Left hindlimb (tissue), 1 donor: ENCODE measurements around the gene TFB2M.

Experiments used
- DNase-seq: peaks from one replicate; pipeline ENCODE4 v3.0.0-alpha.2; 2018

Gene TFB2M

GRCh38 chr1:246550402-246550801, 15.7 kb downstream of the TFB2M start:
- no peak for DNase-seq

- no peak for DNase-seq
Measured at GRCh38 chr1:246549665-246550064, 16.4 kb downstream of the TFB2M start.

- no peak for DNase-seq
Measured at GRCh38 chr1:246544001-246544400, 22.1 kb downstream of the TFB2M start.

DNA sequence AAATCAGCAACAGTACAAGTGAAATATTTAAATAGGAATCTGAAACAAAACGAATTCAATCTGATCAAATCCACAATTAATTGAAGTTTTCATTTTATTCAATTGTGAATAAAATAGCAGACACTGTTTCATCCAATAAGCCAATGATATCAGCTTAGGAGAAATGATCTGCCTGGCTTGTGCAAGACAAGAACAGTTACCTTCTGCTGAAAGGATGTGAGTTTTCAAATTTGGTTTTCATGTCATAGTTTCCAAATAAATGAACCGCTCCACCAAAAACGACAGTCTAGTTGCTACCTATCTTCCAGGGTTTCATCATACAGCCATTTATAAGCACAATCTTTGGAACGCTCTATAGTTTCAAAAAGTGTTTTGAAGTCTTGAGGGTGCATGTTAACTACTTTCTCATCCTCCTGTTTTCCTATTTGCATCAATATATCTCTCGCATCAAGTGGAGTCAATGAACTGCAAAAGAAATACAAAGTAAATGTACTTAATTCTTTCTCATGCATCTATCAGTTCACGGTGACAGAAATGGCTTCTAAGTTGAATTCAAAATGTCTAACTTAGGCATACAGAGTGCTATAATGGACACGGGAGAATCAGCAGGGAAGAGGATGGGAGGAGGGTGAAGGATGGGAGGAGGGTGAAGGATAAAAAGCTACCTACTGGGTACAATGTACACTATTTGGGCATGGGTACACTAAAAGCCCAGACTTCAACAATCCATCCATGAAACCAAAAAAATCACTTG, 25.1 kb downstream of the TFB2M start:
- DNase-seq: no peak

DNA sequence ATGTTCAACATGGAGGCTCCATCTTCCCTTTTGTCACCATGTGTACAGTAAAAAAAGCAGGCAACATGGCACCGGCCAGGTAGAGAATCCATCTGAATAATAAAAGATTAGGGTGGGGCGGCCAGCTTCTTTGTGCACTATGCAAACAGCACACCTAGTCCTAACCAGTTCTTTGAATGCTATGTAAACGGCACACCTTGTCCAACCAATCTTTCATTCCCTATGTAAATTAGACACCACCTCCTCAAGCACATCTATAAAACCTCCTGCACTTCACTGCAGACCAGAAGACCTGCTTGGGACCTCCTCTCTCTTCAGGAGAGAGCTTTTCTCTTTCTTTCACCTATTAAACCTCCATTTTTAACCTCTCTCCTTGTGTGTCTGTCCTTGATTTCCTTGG, 28.2 kb downstream of the TFB2M start:
- DNase-seq: no peak

- DNase-seq: no peak
Measured at GRCh38 chr1:246537441-246537840, 28.6 kb downstream of the TFB2M start.

- no peak for DNase-seq
Measured at GRCh38 chr1:246534114-246534513, 31.9 kb downstream of the TFB2M start.

GRCh38 chr1:246533371-246533905, 32.6 kb downstream of the TFB2M start:
- DNase-seq: no peak

DNA sequence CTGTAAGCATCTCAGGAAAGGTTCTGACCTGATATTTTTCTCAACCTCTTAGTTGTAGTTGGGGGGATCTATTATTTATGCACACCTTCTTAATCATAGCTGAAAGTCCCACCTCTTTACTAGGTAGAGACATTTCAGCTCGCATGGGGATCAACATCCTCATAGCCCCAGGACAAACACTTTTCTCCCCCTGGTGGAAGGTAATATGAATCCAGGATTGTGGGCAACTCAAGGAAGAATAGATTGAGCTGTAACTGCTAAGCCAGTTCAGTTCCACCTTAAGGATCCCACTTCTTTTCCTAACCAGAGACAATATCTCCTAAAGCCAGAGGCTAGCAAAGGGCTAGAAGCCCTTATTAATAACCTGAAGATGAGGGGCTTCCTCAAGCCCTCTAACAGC, 33.5 kb downstream of the TFB2M start:
- no peak for DNase-seq

GRCh38 chr1:246530482-246530881, 35.6 kb downstream of the TFB2M start:
- no peak for DNase-seq

DNA sequence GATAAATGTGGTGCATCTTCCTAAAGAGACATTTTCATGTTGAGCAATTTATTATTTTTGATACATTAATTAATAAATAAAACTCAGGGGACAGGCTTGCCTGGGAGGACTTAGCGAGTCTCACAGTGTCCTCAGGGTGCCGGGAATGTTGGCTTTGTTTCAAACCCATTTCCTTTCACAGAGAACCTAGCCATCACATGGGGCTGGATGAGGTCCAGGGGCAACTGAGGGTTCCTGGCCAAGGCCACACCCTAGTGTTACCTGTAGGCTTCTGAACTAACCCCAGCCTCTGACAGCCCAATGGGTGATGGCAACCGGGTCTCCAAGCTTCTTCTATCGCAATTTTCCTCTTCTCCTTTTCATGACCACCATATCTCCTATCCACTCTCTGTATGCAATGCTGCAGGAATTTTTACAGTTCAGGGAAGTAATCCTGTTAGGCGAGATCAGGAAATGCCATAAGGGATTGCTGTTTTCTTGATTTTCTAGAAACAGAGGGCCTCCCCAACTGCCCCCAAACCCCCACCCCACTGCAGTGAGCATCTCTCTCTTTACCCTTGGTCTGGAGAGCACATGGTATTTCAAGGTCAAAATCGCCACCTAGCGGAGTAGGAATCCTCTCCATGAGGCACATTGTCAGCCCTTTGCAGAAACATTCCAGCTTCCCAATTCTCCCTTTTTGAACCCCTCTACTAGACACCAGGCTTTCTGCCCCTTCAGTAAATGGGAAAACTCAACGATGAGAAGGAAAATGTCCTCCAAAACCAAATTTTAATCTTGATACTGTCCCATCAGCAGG, 36.9 kb downstream of the TFB2M start:
- no peak for DNase-seq

DNA sequence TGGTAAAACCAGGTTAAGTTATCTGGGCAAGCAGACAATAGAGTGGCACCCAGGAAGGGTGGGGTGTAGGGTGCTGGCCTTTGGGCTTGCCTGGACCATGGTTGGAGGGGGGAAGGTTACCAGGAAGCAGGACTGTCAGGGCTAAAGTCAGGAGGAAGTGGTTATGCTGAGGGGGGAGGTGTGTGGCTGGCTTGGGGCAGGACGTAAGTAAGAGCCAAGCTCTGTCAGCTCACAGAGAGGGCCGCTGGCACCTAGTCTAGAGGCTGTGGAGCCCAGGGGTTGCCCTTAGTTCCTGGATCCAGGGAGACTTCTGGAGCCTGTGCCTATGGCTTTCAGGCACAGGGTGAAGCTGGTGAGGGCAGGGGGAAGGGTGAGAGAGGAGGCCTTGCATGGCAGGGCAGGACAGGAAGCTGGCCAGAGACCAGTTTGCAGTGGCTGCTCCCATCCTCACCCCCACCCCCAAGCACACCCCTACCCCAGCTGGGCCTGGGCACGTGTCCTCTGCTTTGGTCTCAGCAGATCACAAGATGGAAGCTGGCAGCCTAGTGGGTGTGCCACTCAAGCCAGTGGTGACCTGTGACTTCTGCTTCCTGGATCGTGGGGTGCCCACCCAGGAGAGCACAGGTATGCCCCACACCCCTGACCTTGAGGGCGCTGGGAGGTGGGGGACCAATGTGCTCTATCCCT, 38.5 kb downstream of the TFB2M start:
- no peak for DNase-seq

DNA sequence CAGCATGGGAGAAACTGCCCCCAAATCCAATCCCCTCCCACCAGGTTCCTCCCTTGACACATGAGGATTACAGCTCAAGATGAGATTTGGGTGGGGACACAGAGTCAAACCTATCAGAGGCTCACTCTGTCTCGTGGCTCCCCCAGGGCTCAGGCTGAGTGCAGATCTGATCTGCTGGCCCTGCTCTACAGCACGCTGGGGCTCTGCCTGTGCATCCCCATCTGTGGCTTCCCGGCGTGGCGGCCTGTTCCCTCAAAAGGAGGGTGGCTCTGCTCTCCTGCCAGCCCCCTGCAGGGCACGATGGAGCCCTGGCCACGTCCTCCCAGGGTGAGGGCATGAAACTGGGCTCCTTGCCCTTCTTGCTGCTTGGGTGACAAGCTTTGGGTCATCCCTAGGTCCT, 39.1 kb downstream of the TFB2M start:
- DNase-seq: no peak

DNA sequence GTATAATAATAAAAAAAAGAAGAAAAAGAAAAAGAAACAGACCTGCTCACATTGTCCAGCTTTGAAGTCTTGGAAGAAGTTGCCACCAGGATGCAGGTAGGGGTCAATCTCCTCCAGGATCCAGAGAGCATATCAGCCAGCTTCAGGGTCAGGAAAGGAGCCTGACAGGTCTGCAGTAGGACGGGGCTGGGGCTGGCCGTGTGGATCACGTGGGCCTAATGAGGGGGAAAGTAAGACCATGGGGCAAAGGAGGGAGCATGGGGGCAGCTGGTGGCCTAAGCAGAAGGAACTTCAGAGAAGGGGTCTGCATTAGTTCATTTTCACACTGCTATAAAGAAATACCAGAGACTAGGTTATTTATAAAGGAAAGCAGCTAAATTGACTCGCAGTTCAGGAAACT, 39.7 kb downstream of the TFB2M start:
- no peak for DNase-seq

DNA sequence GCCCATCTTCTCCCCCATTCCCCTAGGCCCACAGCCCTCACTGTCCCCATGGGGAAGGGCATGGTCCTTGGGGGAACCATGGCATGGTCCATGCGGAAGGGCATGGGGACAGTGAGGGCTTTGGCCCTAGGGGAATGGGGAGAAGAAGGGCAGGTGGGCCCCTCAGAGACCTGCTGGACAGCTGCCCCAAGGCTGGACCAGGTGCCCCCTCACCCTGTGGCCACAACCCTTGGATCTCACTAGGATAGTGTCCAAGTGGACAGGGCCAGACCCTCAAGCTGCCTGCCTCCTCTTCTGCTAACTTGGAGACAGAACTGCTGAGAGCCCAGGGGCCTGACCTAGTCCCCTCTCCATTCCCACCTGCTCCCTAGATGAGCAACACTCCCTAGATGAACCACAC, 46.5 kb downstream of the TFB2M start:
- no peak for DNase-seq

- DNase-seq: no peak
Measured at GRCh38 chr1:246518456-246519205, 47.4 kb downstream of the TFB2M start.

DNA sequence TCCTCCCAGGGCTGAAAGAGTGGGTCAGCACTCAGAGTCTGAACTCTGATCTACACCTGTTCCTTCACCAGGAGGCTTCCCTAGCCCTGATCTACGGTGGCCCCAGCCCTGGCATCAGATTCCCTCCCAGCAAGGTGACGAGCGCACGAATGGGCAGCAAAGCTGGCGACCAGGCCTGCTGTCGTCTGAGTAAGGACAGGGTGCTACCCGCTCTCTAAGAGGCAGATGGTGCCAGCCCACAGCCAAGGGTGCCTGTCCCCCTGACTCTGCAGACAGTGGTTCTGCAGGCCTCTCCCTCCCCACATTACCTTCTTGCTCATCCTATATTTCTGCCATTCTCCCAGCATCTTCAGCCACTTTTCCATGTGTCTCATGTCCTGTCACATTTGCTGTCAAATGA, 48.7 kb downstream of the TFB2M start:
- no peak for DNase-seq

- no peak for DNase-seq
Measured at GRCh38 chr1:246516126-246516525, 49.9 kb downstream of the TFB2M start.

- no peak for DNase-seq
Measured at GRCh38 chr1:246515390-246516005, 50.6 kb downstream of the TFB2M start.

- no peak for DNase-seq
Measured at GRCh38 chr1:246513619-246514343, 52.3 kb downstream of the TFB2M start.

- DNase-seq: no peak
Measured at GRCh38 chr1:246513041-246513440, 53.0 kb downstream of the TFB2M start.

GRCh38 chr1:246512635-246513034, 53.4 kb downstream of the TFB2M start:
- no peak for DNase-seq
